HepG2 (cell line): Measurements from ENCODE around the gene TTC4. TPM values are rescaled to one million over a fixed set of nuclear protein-coding genes. Genes with fewer than 3 reads are reported as not detected.
A peak's percentile ranks its signal among the peaks of the same experiment; 100 is the strongest.

Experiments used
- CAMTA2 ChIP-seq: sonication (generic); formaldehyde crosslinking; IDR thresholded peaks from 2 replicates; pipeline ENCODE4 v1.4.0; 2020; ENCODE audit warnings: mild to moderate bottlenecking, missing genetic modification reagents, borderline replicate concordance
- MTA1 ChIP-seq: sonication (generic); formaldehyde crosslinking; IDR thresholded peaks from 2 replicates; pipeline ENCODE4 v1.4.0; 2020; ENCODE audit warnings: missing genetic modification reagents, mild to moderate bottlenecking, borderline replicate concordance
- NFE2L1 ChIP-seq: sonication (generic); formaldehyde crosslinking; IDR thresholded peaks from 2 replicates; pipeline ENCODE4 v1.4.0; 2020; ENCODE audit warnings: missing genetic modification reagents, mild to moderate bottlenecking, borderline replicate concordance
- NR1H2 ChIP-seq: sonication (generic); formaldehyde crosslinking; IDR thresholded peaks from 2 replicates; pipeline ENCODE4 v1.8.1; 2022; ENCODE audit warnings: low read depth, missing genetic modification reagents, borderline replicate concordance
- SRF ChIP-seq: IDR thresholded peaks from 2 replicates; pipeline ENCODE4 v1.6.1; 2011; ENCODE audit warnings: mild to moderate bottlenecking, low read depth, low read length, moderate library complexity
- SRY ChIP-seq: sonication (generic); formaldehyde crosslinking; IDR thresholded peaks from 2 replicates; pipeline ENCODE4 v1.8.0; 2022; ENCODE audit warnings: mild to moderate bottlenecking, missing genetic modification reagents
- ZHX1 ChIP-seq: sonication (generic); formaldehyde crosslinking; IDR thresholded peaks from 2 replicates; pipeline ENCODE4 v1.8.1; 2022; ENCODE audit warnings: low read depth, mild to moderate bottlenecking, missing genetic modification reagents
- ZHX2 ChIP-seq, 2 experiments: sonication (generic) in 1 of 2; formaldehyde crosslinking in 1 of 2; IDR thresholded peaks; 2 replicates each; pipeline versions ENCODE4 v1.6.1 to v1.9.0; 2014 to 2022; ENCODE audit warnings: antibody characterized with exemption in 1 of 2, borderline replicate concordance in 1 of 2, inconsistent platforms in 1 of 2, low read depth in 1 of 2, missing genetic modification reagents in 1 of 2
- ZNF563 ChIP-seq: sonication (generic); formaldehyde crosslinking; IDR thresholded peaks from 2 replicates; pipeline ENCODE4 v1.8.0; 2022; ENCODE audit warnings: mild to moderate bottlenecking, moderate library complexity, missing genetic modification reagents
- ZNF615 ChIP-seq: sonication (generic); formaldehyde crosslinking; IDR thresholded peaks from 2 replicates; pipeline ENCODE4 v1.5.0; 2020; ENCODE audit warnings: mild to moderate bottlenecking, missing genetic modification reagents, borderline replicate concordance
- ZNF768 ChIP-seq: sonication (generic); formaldehyde crosslinking; IDR thresholded peaks from 2 replicates; pipeline ENCODE4 v1.4.0; 2020; ENCODE audit warnings: missing genetic modification reagents
- polyA plus RNA-seq, 8 experiments: library from polyadenylated mRNA; depleted of rRNA in 3 of 8; stranded (reverse) in 7 of 8; unstranded in 1 of 8; fragments of >200 nt; fragmentation: Illumina TruSeq in 4 of 8; extraction: Trizol in 4 of 8; gene quantifications; 2 replicates each; pipeline versions ENCODE4 v1.2.1 to v1.2.3, GENCODE V29; 2011 to 2016; ENCODE audit warnings: low read depth in 4 of 8, missing spikeins in 1 of 8, mixed read lengths in 1 of 8; ENCODE audit not compliant: insufficient read depth in 1 of 8
- total RNA-seq, 5 experiments: library from RNA; depleted of rRNA; stranded (reverse); fragments of >200 nt; fragmentation: Illumina TruSeq; extraction: Trizol; gene quantifications; 2 replicates each; pipeline ENCODE4 v1.2.3, GENCODE V29; 2016; ENCODE audit warnings: low read depth in 1 of 5
- TF ChIP-seq, protein P1 (sequence below): sonication (generic); formaldehyde crosslinking; conservative IDR thresholded peaks from 2 replicates; pipeline ENCODE4 v1.4.0; 2020; ENCODE audit warnings: missing genetic modification reagents
- TF ChIP-seq, protein P2 (sequence below): IDR thresholded peaks from 2 replicates; pipeline ENCODE4 v1.6.1; 2016; ENCODE audit warnings: missing biosample characterization, missing genetic modification reagents, low read depth

The TTC4 gene
- total and polyA plus RNA-seq, 2 of the 13 experiments (the other 11 are each of a cell fraction or from before 2014, with no cell fraction given), result 13.1 to 24.7 TPM

DNA sequence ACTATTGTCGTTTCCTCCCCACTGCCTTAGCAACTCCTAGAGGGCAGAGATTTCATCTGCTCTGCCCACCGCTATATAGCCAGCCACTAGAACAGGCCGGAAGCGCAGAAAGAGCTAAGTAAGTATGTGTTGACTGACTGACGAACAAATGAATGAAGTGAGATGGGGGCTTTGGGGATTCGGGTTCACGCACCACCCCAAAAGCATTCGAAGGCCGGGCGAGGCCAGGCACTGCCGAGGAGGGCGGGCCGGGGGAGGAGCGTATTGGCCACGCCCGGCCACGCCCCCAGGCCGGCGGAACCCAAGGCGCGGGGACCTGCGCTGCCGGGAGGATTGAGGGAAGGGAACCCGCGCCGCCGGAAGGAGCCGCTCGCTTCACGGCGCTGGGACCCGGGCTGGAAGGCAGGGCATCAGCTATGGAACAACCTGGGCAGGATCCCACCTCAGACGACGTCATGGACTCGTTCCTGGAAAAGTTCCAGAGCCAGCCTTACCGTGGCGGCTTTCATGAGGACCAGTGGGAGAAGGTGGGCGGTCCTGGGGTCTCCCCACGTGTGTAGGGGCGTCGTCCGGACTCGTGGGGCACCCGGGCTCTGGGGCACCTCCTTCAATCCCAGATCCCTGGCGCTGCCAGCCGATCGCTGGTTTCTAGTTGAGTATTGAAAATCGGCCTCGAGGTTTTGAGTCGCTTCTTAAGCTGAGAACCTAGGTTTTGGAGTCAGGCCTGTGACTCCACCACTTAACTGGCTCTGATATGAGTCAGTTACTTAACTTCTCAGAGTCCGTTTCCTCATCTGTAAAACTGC lies at the start of gene TTC4 (continued):
- TF ChIP-seq, protein P1, sequence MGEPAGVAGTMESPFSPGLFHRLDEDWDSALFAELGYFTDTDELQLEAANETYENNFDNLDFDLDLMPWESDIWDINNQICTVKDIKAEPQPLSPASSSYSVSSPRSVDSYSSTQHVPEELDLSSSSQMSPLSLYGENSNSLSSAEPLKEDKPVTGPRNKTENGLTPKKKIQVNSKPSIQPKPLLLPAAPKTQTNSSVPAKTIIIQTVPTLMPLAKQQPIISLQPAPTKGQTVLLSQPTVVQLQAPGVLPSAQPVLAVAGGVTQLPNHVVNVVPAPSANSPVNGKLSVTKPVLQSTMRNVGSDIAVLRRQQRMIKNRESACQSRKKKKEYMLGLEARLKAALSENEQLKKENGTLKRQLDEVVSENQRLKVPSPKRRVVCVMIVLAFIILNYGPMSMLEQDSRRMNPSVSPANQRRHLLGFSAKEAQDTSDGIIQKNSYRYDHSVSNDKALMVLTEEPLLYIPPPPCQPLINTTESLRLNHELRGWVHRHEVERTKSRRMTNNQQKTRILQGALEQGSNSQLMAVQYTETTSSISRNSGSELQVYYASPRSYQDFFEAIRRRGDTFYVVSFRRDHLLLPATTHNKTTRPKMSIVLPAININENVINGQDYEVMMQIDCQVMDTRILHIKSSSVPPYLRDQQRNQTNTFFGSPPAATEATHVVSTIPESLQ (CRISPR knock-in tag), result no peak
- TF ChIP-seq CAMTA2 (CRISPR knock-in tag), result no peak
- no peak for TF ChIP-seq ZNF563 (CRISPR knock-in tag)
- TF ChIP-seq ZHX2 (IDR thresholded peaks at IDR 0.05; ENCODE audit: low read depth), result peak; percentile 80; the same call in 1 of the 2 replicates
- no peak for TF ChIP-seq ZHX2 (CRISPR knock-in tag; IDR thresholded peaks at IDR 0.05; ENCODE audit: borderline replicate concordance)
- TF ChIP-seq ZNF768 (CRISPR knock-in tag), result peak; percentile 83; the same call in 1 of the 2 replicates
- peak; percentile 93 for TF ChIP-seq ZNF615 (CRISPR knock-in tag)
- TF ChIP-seq, protein P2, sequence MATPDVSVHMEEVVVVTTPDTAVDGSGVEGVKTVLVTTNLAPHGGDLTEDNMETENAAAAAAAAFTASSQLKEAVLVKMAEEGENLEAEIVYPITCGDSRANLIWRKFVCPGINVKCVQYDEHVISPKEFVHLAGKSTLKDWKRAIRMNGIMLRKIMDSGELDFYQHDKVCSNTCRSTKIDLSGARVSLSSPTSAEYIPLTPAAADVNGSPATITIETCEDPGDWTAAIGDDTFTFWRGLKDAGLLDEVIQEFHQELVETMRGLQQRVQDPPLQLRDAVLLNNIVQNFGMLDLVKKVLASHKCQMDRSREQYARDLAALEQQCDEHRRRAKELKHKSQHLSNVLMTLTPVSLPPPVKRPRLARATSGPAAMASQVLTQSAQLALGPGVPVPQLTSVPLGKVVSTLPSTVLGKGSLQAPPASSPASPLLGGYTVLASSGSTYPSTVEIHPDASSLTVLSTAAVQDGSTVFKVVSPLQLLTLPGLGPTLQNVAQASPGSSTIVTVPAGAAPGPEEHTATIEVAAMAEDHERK, result peak; percentile 59; the same call in 1 of the 2 replicates
- TF ChIP-seq NR1H2 (CRISPR knock-in tag), result no peak
- TF ChIP-seq MTA1 (CRISPR knock-in tag), result peak; percentile 74; the same call in 1 of the 2 replicates
- 0 out of 2 replicates have a peak, but pooled peaks have one; percentile 76 for TF ChIP-seq SRY (CRISPR knock-in tag)
- peak; percentile 76 for TF ChIP-seq SRF
- no peak for TF ChIP-seq NFE2L1
- peak; percentile 72; the same call in 1 of the 2 replicates for TF ChIP-seq ZHX1
